HG03565 (cell line): ENCODE measurements around the gene REEP6.
"Not testable (repeated sequence)": the region's sequence is repeated elsewhere in the genome, so short reads cannot be mapped to it uniquely, and the experiment has no call there.

Experiments used
- ATAC-seq: cut with Tn5 transposase; IDR thresholded peaks from one replicate; pipeline ENCODE4 v1.9.1; 2021; ENCODE audit warnings: mild to moderate bottlenecking, moderate library complexity; ENCODE audit not compliant: unreplicated experiment

REEP6 gene

DNA sequence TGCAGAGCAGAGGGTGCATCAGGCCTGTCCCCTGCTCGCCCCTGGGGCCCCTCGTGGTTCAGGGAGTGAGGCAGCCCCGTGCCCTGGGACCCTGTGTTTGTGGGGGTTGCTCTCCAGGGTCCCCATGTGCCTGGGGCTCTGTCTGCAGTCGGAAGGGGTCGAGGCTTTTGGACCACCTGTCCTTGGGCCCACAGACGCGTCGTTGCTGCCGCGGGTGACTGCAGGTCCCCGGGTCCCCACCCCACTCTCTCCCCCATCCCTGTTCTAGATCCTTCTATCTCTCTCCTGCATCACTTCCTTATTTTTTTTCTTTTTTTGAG is 2.7 kb upstream of the REEP6 start:
- ATAC-seq = no peak

- no peak for ATAC-seq
Measured at GRCh38 chr19:1489463-1490310, 1.3 kb upstream of the REEP6 start.

DNA sequence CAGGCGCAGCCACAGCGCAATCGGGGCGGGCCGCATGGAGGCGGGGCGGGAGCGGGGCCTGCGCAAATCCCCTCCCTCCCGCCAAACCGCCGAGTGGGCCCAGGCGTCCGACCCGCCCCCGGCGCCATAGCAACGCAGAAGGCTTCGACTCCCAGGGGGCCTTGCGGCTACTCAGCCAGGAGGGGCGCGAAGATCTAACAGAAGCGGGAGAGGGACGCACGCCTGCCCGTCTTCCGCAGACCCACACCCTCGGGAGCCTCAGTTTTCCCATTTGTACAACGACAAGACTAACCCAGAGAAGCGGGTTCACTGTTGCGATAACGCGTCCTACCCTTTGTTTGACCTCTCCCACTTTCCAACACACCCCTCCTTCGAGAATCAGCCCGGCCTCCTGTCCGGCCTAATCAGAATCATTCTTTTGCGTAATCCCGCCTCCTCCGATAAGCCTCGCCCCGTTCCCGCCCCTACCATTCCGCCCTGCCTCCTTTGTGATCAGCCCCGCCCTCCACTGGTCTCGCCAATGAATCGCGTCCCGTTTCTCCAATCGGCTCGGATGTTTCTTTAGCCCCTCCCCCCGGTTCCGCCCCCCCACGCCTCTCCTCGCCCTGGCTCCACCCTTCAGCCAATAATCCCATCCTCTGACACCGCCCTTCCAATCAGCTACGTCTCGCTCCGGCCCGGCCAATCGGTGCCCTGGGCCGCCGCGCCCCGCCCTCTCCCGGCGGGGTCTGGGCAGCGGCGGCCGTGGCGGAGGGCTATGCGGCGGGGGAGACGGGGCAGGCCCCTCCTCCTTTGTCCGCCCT is 469 bp upstream of the REEP6 start, which contains the start of gene PCSK4:
TSS of gene PCSK4 (minus strand) at position 40 of the 803 bp plus-strand sequence. CDS start at position 36, 4 bp downstream.
- peak; percentile 72 for ATAC-seq

DNA sequence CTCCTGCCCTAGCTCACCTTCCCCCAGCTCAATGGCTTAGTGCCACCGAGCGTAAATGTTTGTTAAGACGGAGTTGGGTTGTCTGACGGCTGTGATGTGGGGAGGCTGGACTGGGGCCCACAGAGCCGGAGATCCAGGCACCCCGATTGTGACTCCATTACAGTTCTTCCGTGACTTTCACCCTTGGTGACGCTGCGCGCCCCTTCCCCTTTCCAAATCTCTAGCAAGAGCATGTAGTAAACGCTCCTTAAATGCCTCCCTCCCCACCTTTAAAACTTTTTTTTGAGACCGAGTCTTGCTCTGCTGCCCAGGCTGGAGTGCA is 829 bp downstream of the REEP6 start:
- no peak for ATAC-seq

DNA sequence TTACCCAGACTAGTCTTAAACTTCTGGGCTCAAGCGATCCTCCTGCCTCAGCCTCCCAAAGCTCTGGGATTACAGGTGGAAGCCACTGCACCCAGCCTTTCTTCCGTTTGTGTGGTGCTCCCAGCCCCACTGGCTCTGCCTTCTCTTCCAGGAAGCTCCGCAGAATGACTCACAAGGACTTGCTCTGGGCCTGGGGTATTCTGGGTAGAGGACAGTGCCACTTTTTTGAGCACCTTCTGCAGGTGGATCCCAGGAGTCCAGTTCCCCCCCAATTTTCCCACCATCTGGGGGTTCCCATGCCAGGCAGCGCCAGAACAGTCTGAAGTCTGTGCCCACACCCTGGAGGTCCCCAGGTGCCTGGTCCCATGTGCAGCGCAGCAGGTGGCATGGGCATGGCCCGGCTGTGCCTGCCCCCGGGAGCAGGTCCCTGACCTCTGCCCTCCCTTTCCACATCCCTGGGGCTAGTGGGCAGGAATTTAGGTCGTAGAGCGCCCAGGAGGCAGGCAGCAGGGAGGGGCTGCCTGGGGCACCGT is 1.6 kb downstream of the REEP6 start:
- no peak for ATAC-seq

- no peak for ATAC-seq
Measured at GRCh38 chr19:1494115-1494815, 3.3 kb downstream of the REEP6 start.

DNA sequence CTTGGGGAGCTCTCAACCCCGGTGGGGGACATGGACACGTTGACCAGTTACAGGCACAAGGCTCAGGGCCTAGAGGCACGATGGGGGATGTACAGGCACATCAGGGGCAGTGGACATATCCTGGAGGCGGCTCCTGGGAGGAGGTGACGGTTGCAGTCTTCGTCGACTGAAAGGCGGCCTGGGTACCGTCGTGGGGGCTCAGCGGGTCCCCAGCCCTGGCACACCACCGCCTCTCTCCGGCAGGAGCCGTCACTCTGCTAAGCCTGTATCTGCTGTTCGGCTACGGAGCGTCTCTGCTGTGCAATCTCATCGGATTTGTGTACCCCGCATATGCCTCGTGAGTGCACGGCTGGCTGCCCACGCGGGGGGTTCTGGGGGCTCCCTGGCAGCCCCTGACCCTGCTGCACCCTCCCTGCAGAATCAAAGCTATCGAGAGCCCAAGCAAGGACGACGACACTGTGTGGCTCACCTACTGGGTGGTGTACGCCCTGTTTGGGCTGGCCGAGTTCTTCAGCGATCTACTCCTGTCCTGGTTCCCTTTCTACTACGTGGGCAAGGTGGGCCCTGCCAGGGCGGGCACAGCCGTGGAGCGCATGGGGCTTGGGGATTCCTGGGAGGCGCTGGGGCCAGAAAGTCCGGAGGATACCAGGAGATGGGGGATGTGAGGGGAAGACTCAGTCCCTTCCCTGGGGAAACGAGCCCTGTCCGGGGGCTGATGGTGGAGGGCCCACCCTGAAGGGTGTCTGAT is 4.2 kb downstream of the REEP6 start:
- ATAC-seq = no peak

GRCh38 chr19:1495799-1496713 is 5.1 kb downstream of the REEP6 start:
- no peak for ATAC-seq

DNA sequence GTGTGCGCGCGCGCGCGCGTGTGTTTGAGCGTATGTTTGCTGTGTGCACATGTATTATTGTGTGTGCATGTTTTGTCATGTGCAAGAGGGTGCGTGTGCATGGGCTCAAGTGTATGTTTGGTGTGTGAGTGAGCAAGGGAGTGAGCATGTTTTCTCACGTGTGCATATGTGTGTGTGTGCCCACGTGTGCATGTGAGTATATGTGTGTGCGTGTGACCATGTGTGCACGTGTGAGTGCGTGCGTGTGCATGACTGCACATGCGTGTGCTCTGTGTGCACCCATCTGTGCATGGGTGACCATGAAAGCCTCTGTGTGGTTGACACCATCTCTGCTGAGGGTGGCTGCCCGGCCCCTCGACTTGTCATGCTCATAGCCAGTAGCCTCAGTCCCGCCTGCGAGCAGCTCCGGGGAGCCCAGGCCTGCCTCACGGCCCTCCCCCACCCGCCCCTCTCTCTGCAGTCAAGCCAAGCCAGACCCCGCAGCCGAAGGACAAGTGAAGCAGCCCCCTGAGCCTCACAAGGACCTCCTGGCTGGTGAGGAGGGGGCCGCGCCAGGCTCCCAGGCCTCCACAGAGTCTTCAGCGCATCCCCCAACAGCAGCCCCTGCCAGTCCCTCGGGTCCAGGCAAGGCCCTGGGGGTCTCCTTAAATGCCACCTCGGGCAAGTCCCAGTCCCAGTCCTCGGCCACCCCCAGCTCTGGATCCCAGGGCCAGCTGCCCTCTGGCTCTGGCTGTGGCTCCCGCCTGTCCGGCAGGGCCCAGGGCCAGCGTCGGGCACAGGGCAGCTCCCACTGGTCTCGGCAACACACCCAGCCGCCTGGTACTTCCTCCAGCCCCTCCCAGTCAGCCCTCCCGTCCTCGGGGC is 6.0 kb downstream of the REEP6 start:
- ATAC-seq = no peak

DNA sequence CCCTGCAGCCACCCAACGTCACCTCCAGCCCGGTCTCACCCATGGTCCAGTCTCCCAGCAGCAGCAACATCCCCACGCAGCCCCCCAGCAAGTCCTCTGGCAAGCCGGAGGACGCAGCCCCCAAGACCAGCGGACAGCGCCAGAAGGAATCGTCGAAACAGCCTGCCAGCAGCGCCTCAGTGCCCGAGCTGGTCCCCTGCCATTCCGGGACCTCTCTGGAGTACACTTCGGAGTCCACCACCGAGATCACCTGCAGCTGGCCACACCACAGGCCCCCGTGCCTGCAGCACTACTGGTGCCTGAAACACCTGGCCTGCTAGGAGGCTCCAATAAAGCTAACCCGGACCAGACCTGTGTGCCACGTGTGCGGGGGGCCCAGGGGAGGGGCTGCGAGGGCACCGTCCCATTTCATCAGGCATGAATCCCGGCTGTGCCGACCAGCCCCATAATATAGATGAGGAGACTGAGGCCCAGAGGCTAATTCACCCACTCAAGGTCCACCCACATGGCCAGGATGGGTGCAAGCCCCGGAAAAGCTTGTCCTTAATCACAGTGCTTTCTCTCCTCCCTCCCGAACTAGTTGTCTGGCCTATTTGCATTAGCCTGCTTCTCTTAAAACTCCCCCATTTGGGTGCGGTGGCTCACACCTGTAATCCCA is 6.7 kb downstream of the REEP6 start:
- no peak for ATAC-seq

DNA sequence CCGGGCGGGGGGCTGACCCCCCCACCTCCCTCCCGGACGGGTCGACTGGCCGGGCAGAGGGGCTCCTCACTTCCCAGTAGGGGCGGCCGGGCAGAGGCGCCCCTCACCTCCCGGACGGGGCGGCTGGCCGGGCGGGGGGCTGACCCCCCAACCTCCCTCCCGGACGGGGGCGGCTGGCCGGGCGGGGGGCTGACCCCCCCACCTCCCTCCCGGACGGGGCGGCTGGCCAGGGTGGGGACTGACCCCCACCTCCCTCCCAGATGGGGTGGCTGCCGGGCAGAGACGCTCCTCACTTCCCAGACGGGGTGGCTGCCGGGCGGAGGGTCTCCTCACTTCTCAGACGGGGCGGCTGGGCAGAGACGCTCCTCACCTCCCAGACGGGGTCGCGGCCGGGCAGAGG is 8.2 kb downstream of the REEP6 start:
- ATAC-seq = not testable (repeated sequence)

GRCh38 chr19:1501200-1501595 is 10.2 kb downstream of the REEP6 start:
- no peak for ATAC-seq

- no peak for ATAC-seq
Measured at GRCh38 chr19:1502433-1503088, 11.6 kb downstream of the REEP6 start.

GRCh38 chr19:1503089-1503924 is 12.3 kb downstream of the REEP6 start:
- no peak for ATAC-seq

- ATAC-seq = no peak
Measured at GRCh38 chr19:1503925-1504773, 13.2 kb downstream of the REEP6 start.

DNA sequence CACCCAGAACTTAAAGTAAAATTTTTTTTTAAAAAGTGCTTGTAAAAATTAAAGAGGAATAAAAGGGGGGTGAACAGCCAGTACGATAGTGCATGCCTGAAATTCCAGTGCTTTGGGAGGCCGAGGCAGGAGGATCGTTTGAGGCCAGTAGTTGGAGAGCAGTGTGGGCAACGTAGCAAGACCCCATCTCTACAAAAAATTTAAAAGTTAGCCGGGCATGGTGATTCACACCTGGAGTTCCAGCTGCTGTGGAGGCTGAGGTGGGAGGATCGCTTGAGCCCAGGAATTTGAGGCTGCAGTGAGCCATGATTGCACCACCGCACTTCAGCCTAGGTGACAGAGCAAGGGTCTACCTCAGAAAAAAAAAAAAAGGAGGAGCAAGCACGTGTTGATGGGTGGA is 14.0 kb downstream of the REEP6 start:
- no peak for ATAC-seq
